GM19324 (cell line): ENCODE results near the gene KIR2DL3.
"Not testable (repeated sequence)": the region's sequence is repeated elsewhere in the genome, so short reads cannot be mapped to it uniquely, and the experiment has no call there.

Source experiments
- ATAC-seq: cut with Tn5 transposase; IDR thresholded peaks from one replicate; pipeline ENCODE4 v1.9.1; 2021; ENCODE audit warnings: mild to moderate bottlenecking, moderate library complexity; ENCODE audit not compliant: unreplicated experiment, low FRiP score

KIR2DL3 gene

GRCh38 chr19:54739587-54740497 lies 1.5 kb downstream of the KIR2DL3 start:
- ATAC-seq, result no peak

GRCh38 chr19:54741950-54742349 lies 3.6 kb downstream of the KIR2DL3 start:
- not testable (repeated sequence) for ATAC-seq

- not testable (repeated sequence) for ATAC-seq
These were observed 5.8 kb downstream of the KIR2DL3 start for GRCh38 chr19:54744080-54744479.

GRCh38 chr19:54747614-54748322 lies 9.5 kb downstream of the KIR2DL3 start:
- ATAC-seq, result not testable (repeated sequence)

GRCh38 chr19:54750276-54750675 lies 12.0 kb downstream of the KIR2DL3 start:
- ATAC-seq, result not testable (repeated sequence)

GRCh38 chr19:54756204-54757110 lies 18.1 kb downstream of the KIR2DL3 start:
- not testable (repeated sequence) for ATAC-seq

GRCh38 chr19:54758577-54758976 lies 20.3 kb downstream of the KIR2DL3 start:
- ATAC-seq, result not testable (repeated sequence)

- ATAC-seq, result not testable (repeated sequence)
These were observed 25.9 kb downstream of the KIR2DL3 start for GRCh38 chr19:54764219-54764618.

GRCh38 chr19:54766464-54766863 lies 28.2 kb downstream of the KIR2DL3 start:
- ATAC-seq, result not testable (repeated sequence)

- not testable (repeated sequence) for ATAC-seq
These were observed 31.3 kb downstream of the KIR2DL3 start, which contains the start of gene KIR2DL1 for GRCh38 chr19:54769646-54770045. Gene KIR2DL1, plus strand, starts transcription at chr19:54769793. Its CDS starts 58 bp downstream, at chr19:54769851.

GRCh38 chr19:54770511-54770910 lies 32.2 kb downstream of the KIR2DL3 start:
- not testable (repeated sequence) for ATAC-seq

GRCh38 chr19:54771018-54771960 lies 33.0 kb downstream of the KIR2DL3 start:
- not testable (repeated sequence) for ATAC-seq

GRCh38 chr19:54772666-54773065 lies 34.4 kb downstream of the KIR2DL3 start:
- ATAC-seq, result not testable (repeated sequence)

- ATAC-seq, result not testable (repeated sequence)
These were observed 36.9 kb downstream of the KIR2DL3 start for GRCh38 chr19:54775095-54775815.

- not testable (repeated sequence) for ATAC-seq
These were observed 37.5 kb downstream of the KIR2DL3 start for GRCh38 chr19:54775830-54776229.

- ATAC-seq, result not testable (repeated sequence)
These were observed 39.5 kb downstream of the KIR2DL3 start for GRCh38 chr19:54777851-54778250.

- not testable (repeated sequence) for ATAC-seq
These were observed 40.6 kb downstream of the KIR2DL3 start for GRCh38 chr19:54778896-54779295.

- not testable (repeated sequence) for ATAC-seq
These were observed 44.6 kb downstream of the KIR2DL3 start for GRCh38 chr19:54782916-54783315.
